Left ventricle myocardium inferior (tissue), 1 donor: ENCODE results near the gene RAB11FIP4. TPM values are rescaled to one million over a fixed set of nuclear protein-coding genes. Genes with fewer than 3 reads are reported as not detected.

Experiments
- DNase-seq: peaks from one replicate; pipeline ENCODE4 v3.0.0-alpha.2; 2020
- H3K27ac ChIP-seq: fragments of 200-600 bp; replicated peaks from 2 replicates; pipeline ENCODE4 v1.8.0; 2021
- H3K27me3 ChIP-seq: fragments of 200-600 bp; 2 replicates; pipeline ENCODE4 v1.8.0; 2021; ENCODE audit warnings: low read depth
- H3K36me3 ChIP-seq: fragments of 200-600 bp; 2 replicates; pipeline ENCODE4 v1.8.0; 2021
- H3K4me1 ChIP-seq: fragments of 200-600 bp; 2 replicates; pipeline ENCODE4 v1.8.0; 2021
- H3K4me3 ChIP-seq: fragments of 200-600 bp; 2 replicates; pipeline ENCODE4 v1.8.0; 2021; ENCODE audit warnings: mild to moderate bottlenecking, moderate library complexity
- H3K9me3 ChIP-seq: fragments of 200-600 bp; replicated peaks from 2 replicates; pipeline ENCODE4 v1.8.0; 2021
- CTCF ChIP-seq: fragments of 200-600 bp; IDR thresholded peaks from 2 replicates; pipeline ENCODE4 v1.8.0; 2021; ENCODE audit warnings: antibody characterized with exemption, mild to moderate bottlenecking, borderline replicate concordance
- intact Hi-C: fragments of 100-400 bp; cut with micrococcal nuclease; formaldehyde crosslinking; loops from one replicate; pipeline ENCODE4 v1.11.0; 2022
- total RNA-seq: library from RNA; stranded (reverse); fragmentation: NEBNext Ultra II Directional; extraction: Animal tissue kit (Norgen Biotek cat#: 25700); gene quantifications from one replicate; pipeline ENCODE4 v1.2.1, GENCODE V29; 2021
- donor health status: DM: no; HTN: yes; CAD: no; lungs with severe emphysema.

RAB11FIP4 gene
- total RNA-seq, 1 donor from 2014 or later = 8.3 TPM

DNA sequence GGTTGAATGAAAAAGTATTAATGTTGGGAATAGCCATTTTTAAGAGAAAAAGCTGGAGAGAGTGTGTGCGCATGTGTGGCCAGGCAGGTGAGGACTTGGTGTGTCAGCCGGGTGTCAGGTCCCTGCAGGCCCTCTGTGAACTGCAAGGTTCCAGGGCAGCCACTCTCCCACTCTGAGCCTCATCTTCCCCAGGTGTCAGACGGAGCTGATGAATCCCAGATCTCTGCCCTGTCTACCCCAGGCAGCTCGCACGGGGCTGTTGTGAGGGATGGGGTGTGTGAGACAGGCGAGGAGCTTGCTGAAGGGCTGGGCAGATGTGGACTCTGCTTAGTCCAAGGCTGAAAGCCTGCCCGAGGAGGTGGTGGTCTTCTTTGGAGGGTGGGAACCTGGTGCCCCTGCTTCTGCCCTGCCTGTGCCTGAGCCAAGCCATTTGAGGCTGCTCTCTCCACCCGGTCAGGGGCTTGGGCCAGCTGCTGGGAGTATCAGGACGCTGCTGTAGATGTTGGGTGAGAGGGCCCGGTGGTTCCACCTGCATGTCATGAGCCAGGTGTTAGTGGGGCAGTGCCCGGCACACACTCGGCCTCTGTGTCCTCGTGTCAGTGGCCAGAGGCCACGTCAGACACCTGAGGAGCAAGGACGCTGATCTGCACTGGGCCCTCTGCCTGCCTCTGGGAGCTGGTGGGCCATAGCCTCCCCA is 122.4 kb downstream of the RAB11FIP4 start:
- no peak for DNase-seq
- Histone ChIP-seq H3K9me3 (no peaks in the 10 kb centered on the region), H3K4me3 (no peak overlapping the region), H3K27me3 (no peaks in the 10 kb centered on the region), H3K4me1 (peaks cover 39% of the 10 kb centered on the region), H3K27ac (no peak overlapping the region), H3K36me3 (no peaks in the 10 kb centered on the region)
- TF ChIP-seq CTCF = no peak
- intact Hi-C loops = no loop called here

- TF ChIP-seq CTCF = no peak
- Histone ChIP-seq H3K4me1 (peaks cover 26% of the 10 kb centered on the region), H3K9me3 (no peaks in the 10 kb centered on the region), H3K27me3 (no peaks in the 10 kb centered on the region), H3K4me3 (no peak overlapping the region), H3K27ac (no peak overlapping the region), H3K36me3 (no peaks in the 10 kb centered on the region)
- no peak for DNase-seq
- intact Hi-C loops = no loop called here
Observed at GRCh38 chr17:31515267-31515666, 123.8 kb downstream of the RAB11FIP4 start.

- Histone ChIP-seq H3K36me3 (no peaks in the 10 kb centered on the region), H3K27me3 (no peaks in the 10 kb centered on the region), H3K4me1 (peaks cover 10% of the 10 kb centered on the region), H3K27ac (no peak overlapping the region), H3K9me3 (no peaks in the 10 kb centered on the region), H3K4me3 (no peak overlapping the region)
- intact Hi-C loops = no loop called here
- peak; percentile 53 for TF ChIP-seq CTCF
- no peak for DNase-seq
Observed at GRCh38 chr17:31517524-31517923, 126.0 kb downstream of the RAB11FIP4 start.

DNA sequence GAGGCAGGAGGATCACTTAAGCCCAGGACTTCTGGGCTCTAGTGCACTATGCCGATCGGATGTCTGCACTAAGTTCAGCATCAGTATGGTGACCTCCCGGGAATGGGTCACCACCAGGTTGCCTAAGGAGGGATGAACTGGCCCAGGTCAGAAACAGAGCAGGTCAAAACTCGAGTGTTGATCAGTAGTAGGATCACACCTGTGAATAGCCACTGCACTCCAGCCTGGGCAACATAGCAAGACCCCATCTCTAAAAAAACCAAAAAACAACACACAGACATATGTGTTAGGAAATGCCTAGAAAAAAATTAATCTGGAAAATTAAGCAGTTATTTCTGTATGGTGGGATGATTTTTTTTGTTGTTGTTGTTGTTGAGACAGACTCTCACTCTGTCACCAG is 127.0 kb downstream of the RAB11FIP4 start:
- DNase-seq = no peak
- H3K4me3 ChIP-seq = no peak overlapping the region
- no peak for TF ChIP-seq CTCF
- intact Hi-C loops = no loop called here
- H3K36me3 ChIP-seq = no peaks in the 10 kb centered on the region
- H3K4me1 ChIP-seq = peaks cover 13% of the 10 kb centered on the region
- H3K27me3 ChIP-seq = no peaks in the 10 kb centered on the region
- H3K27ac ChIP-seq = no peak overlapping the region
- H3K9me3 ChIP-seq = no peaks in the 10 kb centered on the region

GRCh38 chr17:31521632-31522283 is 130.3 kb downstream of the RAB11FIP4 start:
- intact Hi-C loops = loop anchor here (10.0 kb wide), 1 partner anchor 87 kb away; no protein-coding TSS in a partner anchor
- TF ChIP-seq CTCF = no peak
- H3K4me3 ChIP-seq = no peak overlapping the region
- no peaks in the 10 kb centered on the region for H3K36me3 ChIP-seq
- DNase-seq = no peak
- H3K4me1 ChIP-seq = peaks cover 18% of the 10 kb centered on the region
- H3K9me3 ChIP-seq = peaks cover 4% of the 10 kb centered on the region
- H3K27me3 ChIP-seq = no peaks in the 10 kb centered on the region
- peak overlapping the region; percentile 2 for H3K27ac ChIP-seq
